Measurements from ENCODE around the gene PLPPR2. TPM values are rescaled to one million over a fixed set of nuclear protein-coding genes. Genes with fewer than 3 reads are reported as not detected.
"Not testable (repeated sequence)": the region's sequence is repeated elsewhere in the genome, so short reads cannot be mapped to it uniquely, and the experiment has no call there.

Gene PLPPR2
- total RNA-seq, 3 donors from 2014 or later, result 5.1 to 32.8 (median 7.4) TPM

GRCh38 chr19:11377756-11378155 is 22.5 kb downstream of the PLPPR2 start:
- intact Hi-C loops (cut with DNase I, micrococcal nuclease), result no loop called here
- no peak for DNase-seq
- TF ChIP-seq CTCF (IDR thresholded peaks at IDR 0.05), result no peak

GRCh38 chr19:11378319-11379189 is 23.3 kb downstream of the PLPPR2 start:
- DNase-seq (peak in 2 of 3 donors; percentile 62), ATAC-seq (no peak)
- Histone ChIP-seq H3K4me1 (ENCODE audit: low read depth) (peaks cover 45% of the 10 kb centered on the region), H3K36me3 (ENCODE audit: low read depth) (no peaks in the 10 kb centered on the region), H3K9me3 (no peaks in the 10 kb centered on the region), H3K4me3 (no peak overlapping the region)
- TF ChIP-seq CTCF (IDR thresholded peaks at IDR 0.05), result peak; percentile 39
- intact Hi-C loops (cut with DNase I, micrococcal nuclease), result no loop called here

More at GRCh38 chr19:11377756-11378155, 22.5 kb downstream of the PLPPR2 start:
- H3K36me3 ChIP-seq (ENCODE audit: low read depth), result no peaks in the 10 kb centered on the region
- H3K4me1 ChIP-seq (ENCODE audit: low read depth), result peaks cover 38% of the 10 kb centered on the region
- no peak overlapping the region for H3K4me3 ChIP-seq
- H3K9me3 ChIP-seq, result no peaks in the 10 kb centered on the region
- ATAC-seq, result no peak

GRCh38 chr19:11379269-11379845 is 24.1 kb downstream of the PLPPR2 start:
- intact Hi-C loops (cut with DNase I, micrococcal nuclease); DNase-seq; H3K9me3 ChIP-seq; H3K4me3 ChIP-seq; H3K36me3 ChIP-seq (ENCODE audit: low read depth); ATAC-seq: not testable (repeated sequence)
- peaks cover 42% of the 10 kb centered on the region for H3K4me1 ChIP-seq (ENCODE audit: low read depth)

- TF ChIP-seq CTCF (IDR thresholded peaks at IDR 0.05), result no peak
- peaks cover 40% of the 10 kb centered on the region for H3K4me1 ChIP-seq (ENCODE audit: low read depth)
- no peak for ATAC-seq
- intact Hi-C loops (cut with DNase I, micrococcal nuclease), result no loop called here
- no peaks in the 10 kb centered on the region for H3K9me3 ChIP-seq
- DNase-seq, result no peak
- H3K36me3 ChIP-seq (ENCODE audit: low read depth), result no peaks in the 10 kb centered on the region
- H3K4me3 ChIP-seq, result no peak overlapping the region
Observed at GRCh38 chr19:11379857-11380350, 24.7 kb downstream of the PLPPR2 start.

GRCh38 chr19:11380653-11381537 is 25.7 kb downstream of the PLPPR2 start:
- peak overlapping the region; percentile 24 for H3K4me3 ChIP-seq
- peak; percentile 66 for TF ChIP-seq CTCF (IDR thresholded peaks at IDR 0.05)
- DNase-seq, result peak; percentile 96 to 97 (median 96)
- H3K9me3 ChIP-seq, result no peaks in the 10 kb centered on the region
- peak; percentile 89 for ATAC-seq
- intact Hi-C loops (cut with DNase I, micrococcal nuclease), result no loop called here
- no peaks in the 10 kb centered on the region for H3K36me3 ChIP-seq (ENCODE audit: low read depth)
- peaks cover 33% of the 10 kb centered on the region for H3K4me1 ChIP-seq (ENCODE audit: low read depth)

All from mucosa of descending colon (tissue), 3 donors.